Epithelial cell of esophagus (primary cell): ENCODE measurements around the gene PDXDC1.
"Not testable (repeated sequence)": the region's sequence is repeated elsewhere in the genome, so short reads cannot be mapped to it uniquely, and the experiment has no call there.

Source experiments
- DNase-seq: peaks from one replicate; pipeline ENCODE4 v3.0.0; 2010; ENCODE audit warnings: low read depth
- H3K4me3 ChIP-seq: 2 replicates; pipeline ENCODE4 v1.5.1; 2011; ENCODE audit warnings: mild to moderate bottlenecking, low read length, control low read depth
- CTCF ChIP-seq: IDR thresholded peaks from 2 replicates; pipeline ENCODE4 v1.5.1; 2011; ENCODE audit warnings: low read depth, mild to moderate bottlenecking, low read length, control low read depth, inconsistent platforms; ENCODE audit not compliant: insufficient read depth; ENCODE audit errors: missing control alignments

The PDXDC1 gene

GRCh38 chr16:15133554-15133953 lies 158.7 kb downstream of the PDXDC1 start:
- not testable (repeated sequence) for DNase-seq, H3K4me3 ChIP-seq

- not testable (repeated sequence) for DNase-seq, H3K4me3 ChIP-seq
These were observed 160.1 kb downstream of the PDXDC1 start for GRCh38 chr16:15134752-15135482.

GRCh38 chr16:15135483-15136360 lies 160.9 kb downstream of the PDXDC1 start:
- DNase-seq, H3K4me3 ChIP-seq: not testable (repeated sequence)

- DNase-seq, H3K4me3 ChIP-seq: not testable (repeated sequence)
These were observed 162.7 kb downstream of the PDXDC1 start for GRCh38 chr16:15137514-15137913.

- H3K4me3 ChIP-seq, DNase-seq: not testable (repeated sequence)
These were observed 165.9 kb downstream of the PDXDC1 start for GRCh38 chr16:15140444-15141365.

GRCh38 chr16:15141586-15141985 lies 166.8 kb downstream of the PDXDC1 start:
- DNase-seq = no peak
- TF ChIP-seq CTCF = no peak
- H3K4me3 ChIP-seq = no peak overlapping the region

GRCh38 chr16:15142107-15142890 lies 167.5 kb downstream of the PDXDC1 start:
- DNase-seq, H3K4me3 ChIP-seq: not testable (repeated sequence)

GRCh38 chr16:15142891-15143600 lies 168.2 kb downstream of the PDXDC1 start:
- not testable (repeated sequence) for H3K4me3 ChIP-seq, DNase-seq

- not testable (repeated sequence) for DNase-seq, H3K4me3 ChIP-seq
These were observed 168.8 kb downstream of the PDXDC1 start for GRCh38 chr16:15143601-15144091.

GRCh38 chr16:15144092-15144631 lies 169.3 kb downstream of the PDXDC1 start:
- H3K4me3 ChIP-seq, DNase-seq: not testable (repeated sequence)

GRCh38 chr16:15144781-15145417 lies 170.1 kb downstream of the PDXDC1 start:
- DNase-seq, H3K4me3 ChIP-seq: not testable (repeated sequence)

- DNase-seq = peak; percentile 13
- H3K4me3 ChIP-seq = not testable (repeated sequence)
These were observed 170.8 kb downstream of the PDXDC1 start for GRCh38 chr16:15145418-15146263.

- not testable (repeated sequence) for H3K4me3 ChIP-seq, DNase-seq
These were observed 171.4 kb downstream of the PDXDC1 start for GRCh38 chr16:15146264-15146662.

GRCh38 chr16:15148831-15149230 lies 174.0 kb downstream of the PDXDC1 start:
- peak; percentile 24 for DNase-seq
- not testable (repeated sequence) for H3K4me3 ChIP-seq

- not testable (repeated sequence) for H3K4me3 ChIP-seq, DNase-seq
These were observed 174.4 kb downstream of the PDXDC1 start for GRCh38 chr16:15149260-15149659.
